GM13977 (cell line): ENCODE measurements around the gene SLC7A14.

Source experiments
- DNase-seq: peaks from one replicate; pipeline ENCODE4 v3.0.0; 2012; ENCODE audit warnings: low spot score
- in situ Hi-C: fragments of 300-500 bp; cut with MboI; formaldehyde crosslinking; loops from one replicate; pipeline ENCODE4 v1.12.0; 2022; ENCODE audit warnings: low sequenced_read_pairs, low pct_unique_long_range_greater_than_20kb, mixed read lengths, inconsistent platforms; ENCODE audit not compliant: unreplicated experiment
- TF ChIP-seq, protein P1 (sequence below): IDR thresholded peaks from 2 replicates; pipeline ENCODE4 v1.5.1; 2012; ENCODE audit warnings: mild to moderate bottlenecking, control low read depth; ENCODE audit not compliant: insufficient read depth; ENCODE audit errors: extremely low read depth, missing control alignments

The SLC7A14 gene

DNA sequence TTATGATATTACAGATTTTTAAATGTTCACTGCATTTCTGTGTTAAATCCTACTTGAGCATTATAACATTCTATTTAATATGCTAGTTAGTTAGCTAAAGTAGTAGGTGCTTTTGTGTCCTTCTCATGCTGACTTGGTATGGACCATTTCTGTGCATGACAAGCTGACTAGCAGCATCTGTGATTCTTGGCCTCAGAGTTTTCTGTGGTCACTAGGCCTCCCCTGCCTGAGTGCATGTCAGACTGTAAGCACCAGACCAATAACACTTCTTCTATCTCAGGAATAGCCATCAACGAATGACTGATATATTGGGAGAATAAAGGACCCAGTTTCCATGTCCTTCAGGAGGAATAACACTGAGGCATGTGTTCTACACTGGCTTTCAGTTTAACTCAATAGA is 22.6 kb upstream of the SLC7A14 start:
- in situ Hi-C loops, result no loop called here
- TF ChIP-seq, protein P1, sequence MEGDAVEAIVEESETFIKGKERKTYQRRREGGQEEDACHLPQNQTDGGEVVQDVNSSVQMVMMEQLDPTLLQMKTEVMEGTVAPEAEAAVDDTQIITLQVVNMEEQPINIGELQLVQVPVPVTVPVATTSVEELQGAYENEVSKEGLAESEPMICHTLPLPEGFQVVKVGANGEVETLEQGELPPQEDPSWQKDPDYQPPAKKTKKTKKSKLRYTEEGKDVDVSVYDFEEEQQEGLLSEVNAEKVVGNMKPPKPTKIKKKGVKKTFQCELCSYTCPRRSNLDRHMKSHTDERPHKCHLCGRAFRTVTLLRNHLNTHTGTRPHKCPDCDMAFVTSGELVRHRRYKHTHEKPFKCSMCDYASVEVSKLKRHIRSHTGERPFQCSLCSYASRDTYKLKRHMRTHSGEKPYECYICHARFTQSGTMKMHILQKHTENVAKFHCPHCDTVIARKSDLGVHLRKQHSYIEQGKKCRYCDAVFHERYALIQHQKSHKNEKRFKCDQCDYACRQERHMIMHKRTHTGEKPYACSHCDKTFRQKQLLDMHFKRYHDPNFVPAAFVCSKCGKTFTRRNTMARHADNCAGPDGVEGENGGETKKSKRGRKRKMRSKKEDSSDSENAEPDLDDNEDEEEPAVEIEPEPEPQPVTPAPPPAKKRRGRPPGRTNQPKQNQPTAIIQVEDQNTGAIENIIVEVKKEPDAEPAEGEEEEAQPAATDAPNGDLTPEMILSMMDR, result no peak
- DNase-seq, result no peak

GRCh38 chr3:170606675-170607074 is 20.8 kb upstream of the SLC7A14 start:
- TF ChIP-seq, protein P1, result no peak
- DNase-seq, result no peak
- in situ Hi-C loops, result no loop called here

DNA sequence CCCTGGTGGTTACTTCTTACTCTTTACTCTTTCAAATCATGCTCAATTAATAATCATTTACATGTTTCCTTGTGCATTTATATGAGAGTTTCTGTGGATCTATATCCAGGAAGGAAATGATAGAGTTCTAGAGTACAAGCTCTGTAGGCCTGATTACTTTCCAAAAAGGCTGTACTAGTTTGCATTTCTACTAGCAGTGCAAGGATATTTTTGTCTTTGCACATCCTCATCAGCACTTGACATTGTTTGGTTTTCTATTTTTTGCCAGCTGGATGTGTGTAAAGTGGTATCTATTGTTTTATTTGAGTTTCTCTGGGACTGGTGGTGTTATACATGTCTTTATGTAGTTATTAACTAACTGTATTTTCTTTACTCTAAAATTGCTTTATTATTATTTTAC is 19.6 kb upstream of the SLC7A14 start:
- TF ChIP-seq, protein P1, result no peak
- in situ Hi-C loops, result no loop called here
- DNase-seq, result no peak

- TF ChIP-seq, protein P1, result no peak
- in situ Hi-C loops, result no loop called here
- no peak for DNase-seq
Measured at GRCh38 chr3:170603770-170604510, 18.1 kb upstream of the SLC7A14 start.

DNA sequence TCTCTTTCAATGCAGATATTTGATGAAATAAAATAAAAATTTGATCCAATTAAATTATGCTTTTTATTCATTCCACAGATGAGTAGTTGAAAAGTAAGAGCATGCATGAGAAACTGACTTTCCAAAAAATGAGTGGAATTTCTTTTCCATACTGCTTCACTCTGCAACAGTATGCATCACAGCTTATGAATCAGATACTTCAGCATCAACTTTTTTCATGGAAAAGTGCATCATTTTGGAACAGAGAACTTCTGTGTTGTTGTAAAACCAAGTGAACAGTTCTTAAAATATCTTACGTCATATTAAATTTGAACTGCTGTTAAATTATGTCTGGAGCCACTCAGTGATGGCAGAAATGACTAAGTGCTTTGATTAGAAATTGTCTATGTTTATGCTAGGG is 16.7 kb upstream of the SLC7A14 start:
- no peak for DNase-seq
- TF ChIP-seq, protein P1, result no peak
- in situ Hi-C loops, result no loop called here

DNA sequence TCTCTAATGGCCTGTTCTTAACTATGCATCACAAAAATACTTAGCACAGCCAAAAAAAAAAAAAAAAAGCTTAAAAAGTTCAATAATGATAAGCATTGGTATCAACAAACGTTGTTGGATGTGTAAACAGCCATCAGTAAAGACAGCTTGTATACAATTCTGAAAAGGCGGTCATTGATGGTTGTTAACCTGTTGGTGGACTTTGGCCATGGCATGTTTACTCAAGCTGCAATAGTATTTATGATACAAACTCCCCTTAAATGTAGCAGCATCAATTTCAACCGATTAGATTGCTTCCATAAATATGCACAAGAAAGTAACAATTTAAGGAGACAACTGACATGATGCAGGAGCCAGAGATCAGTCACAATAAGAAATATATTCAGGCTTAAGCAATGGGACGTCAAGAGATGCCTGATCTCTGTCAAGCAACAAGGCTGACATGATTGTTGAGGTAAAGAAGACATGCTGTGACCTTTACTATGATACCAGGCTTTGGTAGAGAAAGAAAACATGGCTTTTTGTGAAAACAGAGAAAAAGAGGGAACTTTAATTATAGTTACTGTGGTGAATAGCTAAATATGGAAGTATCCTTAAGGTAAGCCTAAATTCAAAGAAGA is 14.2 kb upstream of the SLC7A14 start:
- in situ Hi-C loops, result no loop called here
- TF ChIP-seq, protein P1, result no peak
- DNase-seq, result no peak
